ENCODE measurements around the gene MTCL1. TPM values are rescaled to one million over a fixed set of nuclear protein-coding genes. Genes with fewer than 3 reads are reported as not detected.

MTCL1 gene
- total RNA-seq, 5 donors from 2014 or later (not counting 1 experiment from before 2014, with no cell fraction given), result 0.40 to 0.98 (median 0.83) TPM

DNA sequence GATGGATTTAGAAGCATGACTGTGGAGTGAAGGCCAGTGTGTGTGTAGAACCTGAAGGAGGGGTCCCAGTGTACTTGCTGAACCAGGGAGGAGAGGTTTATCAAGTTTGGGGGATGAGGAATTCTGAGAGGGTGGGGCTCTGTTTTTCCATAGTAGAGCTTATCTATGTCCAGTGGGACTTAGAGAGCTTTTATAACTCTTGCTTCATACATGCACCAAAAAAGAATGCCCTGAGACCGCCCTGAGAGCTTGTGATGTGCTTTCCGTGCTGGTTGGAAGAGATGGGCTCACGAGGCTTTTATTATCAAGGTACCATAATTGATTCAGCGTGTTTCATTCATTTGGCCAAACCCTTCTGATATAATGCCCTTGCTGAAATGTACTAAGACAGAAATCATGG, 100.2 kb downstream of the MTCL1 start:
- WGBS (ENCODE audit: insufficient coverage), result no CpG with 5 or more reads among the region's 4 CpGs
- no peaks in the 10 kb centered on the region for H3K9me3 Mint-ChIP-seq
- H3K27me3 Mint-ChIP-seq, result peaks cover 3 to 9% of the 10 kb centered on the region in 2 donors
- ATAC-seq (replicated peaks in 1 of 4) (no peak), DNase-seq (no peak)
- no peak overlapping the region for H3K27ac ChIP-seq (ENCODE audit: low read length)
- H3K27ac Mint-ChIP-seq, result no peak overlapping the region
- H3K4me3 ChIP-seq (ENCODE audit: control insufficient read depth in 1 of 2, extremely low read depth in 1 of 2, low read length in 1 of 2), result no peak overlapping the region
- ChIA-PET CTCF (no interaction called here), POLR2A (interaction anchor here in 1 of 2 donors (0.5 kb wide), 1 partner anchor 37 kb away, joined by 4 read pairs; no protein-coding TSS in a partner anchor)
- H3K4me1 ChIP-seq (ENCODE audit: control insufficient read depth in 1 of 2, extremely low read depth in 1 of 2, insufficient read depth in 2 of 2, low read length in 2 of 2), result peaks cover 9 to 12% of the 10 kb centered on the region in 2 experiments
- no peak overlapping the region for H3K4me3 Mint-ChIP-seq
- peaks cover 12 to 24% (median 14%) of the 10 kb centered on the region in 3 donors for H3K4me1 Mint-ChIP-seq
- H3K36me3 Mint-ChIP-seq, result no peaks in the 10 kb centered on the region
- no peaks in the 10 kb centered on the region for H3K9me3 ChIP-seq
- H3K27me3 ChIP-seq (replicated peaks in 1 of 2; ENCODE audit: control insufficient read depth in 2 of 2, extremely low read depth in 1 of 2, insufficient read depth in 2 of 2, low read length in 1 of 2), result peaks cover 0 to 3% of the 10 kb centered on the region in 2 experiments
- no peaks in the 10 kb centered on the region for H3K36me3 ChIP-seq (ENCODE audit: control insufficient read depth in 2 of 2, extremely low read depth in 1 of 2, insufficient read depth in 1 of 2, low read length in 1 of 2)

DNA sequence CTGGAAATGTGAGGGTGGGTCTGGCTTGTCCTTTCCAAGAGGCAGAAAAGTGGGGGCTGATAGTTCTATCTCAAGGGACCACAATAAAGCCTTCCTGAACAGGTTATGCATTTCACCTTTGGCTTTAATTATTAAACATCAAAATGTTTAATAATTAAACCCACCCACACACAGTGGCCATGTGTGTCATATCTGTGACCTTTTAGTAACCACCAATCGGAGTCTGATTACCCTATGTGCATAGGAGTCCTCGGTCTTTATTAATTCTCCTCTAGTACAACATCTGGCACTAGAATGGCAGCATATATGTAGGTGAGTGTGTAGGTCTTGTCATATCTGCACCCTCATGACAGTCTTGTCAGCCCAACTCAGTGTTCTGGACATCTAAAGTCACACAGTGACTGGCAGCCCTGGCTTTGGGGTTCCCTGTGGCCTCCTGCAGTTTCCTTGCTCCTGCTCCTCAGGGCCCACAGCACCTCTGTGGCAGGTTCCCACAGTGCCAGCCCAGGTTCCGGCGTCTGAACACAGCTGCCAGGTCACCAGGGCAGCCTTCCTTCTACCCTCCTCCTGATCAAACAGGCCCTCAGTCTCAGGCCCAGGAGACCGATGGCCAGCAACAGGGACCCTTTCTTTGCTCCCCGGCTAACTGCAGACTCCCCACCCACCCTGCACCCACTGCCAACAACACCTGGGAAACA, 100.9 kb downstream of the MTCL1 start:
- no peaks in the 10 kb centered on the region for H3K27me3 ChIP-seq (replicated peaks in 1 of 2; ENCODE audit: control insufficient read depth in 2 of 2, extremely low read depth in 1 of 2, insufficient read depth in 2 of 2, low read length in 1 of 2)
- ATAC-seq (replicated peaks in 1 of 4), result no peak
- Mint-ChIP-seq H3K4me1 (peaks cover 18 to 29% (median 20%) of the 10 kb centered on the region in 3 donors), H3K9me3 (no peaks in the 10 kb centered on the region), H3K27ac (no peak overlapping the region), H3K27me3 (peaks cover 3 to 9% of the 10 kb centered on the region in 2 donors), H3K4me3 (no peak overlapping the region), H3K36me3 (no peaks in the 10 kb centered on the region)
- 96% methylated on average over 4 of the region's 6 CpGs for WGBS (ENCODE audit: insufficient coverage)
- no peaks in the 10 kb centered on the region for H3K36me3 ChIP-seq (ENCODE audit: control insufficient read depth in 2 of 2, extremely low read depth in 1 of 2, insufficient read depth in 1 of 2, low read length in 1 of 2)
- H3K4me3 ChIP-seq (ENCODE audit: control insufficient read depth in 1 of 2, extremely low read depth in 1 of 2, low read length in 1 of 2), result no peak overlapping the region
- ChIA-PET POLR2A (no interaction called here), CTCF (no interaction called here)
- H3K27ac ChIP-seq (ENCODE audit: low read length), result no peak overlapping the region
- no peaks in the 10 kb centered on the region for H3K9me3 ChIP-seq
- no peak for DNase-seq
- H3K4me1 ChIP-seq (ENCODE audit: control insufficient read depth in 1 of 2, extremely low read depth in 1 of 2, insufficient read depth in 2 of 2, low read length in 2 of 2), result peaks cover 9 to 18% of the 10 kb centered on the region in 2 experiments

DNA sequence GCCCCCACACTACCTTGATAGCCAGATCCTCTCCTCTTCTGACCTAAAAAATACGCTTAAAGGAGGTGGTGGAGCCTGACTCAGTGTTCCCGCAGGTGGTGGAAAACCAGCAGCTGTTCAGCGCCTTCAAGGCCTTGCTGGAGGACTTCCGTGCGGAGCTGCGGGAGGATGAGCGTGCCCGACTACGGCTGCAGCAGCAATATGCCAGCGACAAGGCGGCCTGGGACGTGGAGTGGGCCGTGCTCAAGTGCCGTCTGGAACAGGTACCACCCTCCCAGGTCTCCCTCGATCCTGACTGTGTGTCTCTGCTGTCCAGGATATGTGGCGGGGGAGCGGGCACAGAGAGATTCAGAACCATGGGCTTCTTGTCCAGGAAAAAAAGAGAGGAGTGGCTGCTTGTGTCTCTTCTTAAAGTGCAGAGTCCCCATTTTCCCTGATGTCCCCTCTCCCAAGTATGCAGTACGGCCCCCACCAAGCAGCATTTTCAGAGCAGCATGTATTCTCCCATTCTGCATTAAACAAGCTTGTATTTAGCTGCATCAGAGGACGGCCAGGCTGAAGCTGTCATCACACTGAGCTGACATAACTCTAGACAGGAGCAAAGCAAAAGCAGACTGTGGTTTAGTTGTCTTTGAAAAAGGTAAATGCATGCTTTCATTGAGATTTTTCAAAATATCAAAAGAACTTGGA, 101.6 kb downstream of the MTCL1 start:
- H3K27ac Mint-ChIP-seq, result no peak overlapping the region
- POLR2A ChIA-PET, result interaction anchor here in 1 of 2 donors (0.6 kb wide), 1 partner anchor 9 kb away, joined by 3 read pairs; no protein-coding TSS in a partner anchor

DNA sequence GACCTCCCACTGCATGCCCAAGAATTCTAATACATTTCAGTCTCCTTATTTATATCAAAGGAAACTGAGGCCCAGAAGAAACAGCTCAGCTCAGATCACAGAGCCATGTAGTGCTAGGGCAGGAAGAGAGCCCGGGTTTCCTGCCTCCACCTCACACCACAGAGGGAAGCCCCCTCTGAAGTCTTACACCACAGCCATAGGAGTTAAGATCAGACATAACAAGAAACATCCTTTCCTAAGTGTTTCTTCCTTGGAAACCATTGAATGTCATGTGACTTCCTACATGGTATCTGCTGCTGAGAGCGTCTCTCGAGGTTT, 102.1 kb downstream of the MTCL1 start:
- no peak overlapping the region for H3K4me3 Mint-ChIP-seq

More for the DNA sequence above, 101.6 kb downstream of the MTCL1 start:
- no peak for DNase-seq
- Mint-ChIP-seq H3K27me3 (peaks cover 3 to 9% of the 10 kb centered on the region in 2 donors), H3K9me3 (no peaks in the 10 kb centered on the region), H3K36me3 (no peaks in the 10 kb centered on the region), H3K4me3 (no peak overlapping the region), H3K4me1 (peaks cover 18 to 29% (median 21%) of the 10 kb centered on the region in 3 donors)
- H3K36me3 ChIP-seq (ENCODE audit: control insufficient read depth in 2 of 2, extremely low read depth in 1 of 2, insufficient read depth in 1 of 2, low read length in 1 of 2), result no peaks in the 10 kb centered on the region
- peak in 2 of 4 experiments; percentile 17 to 43 for ATAC-seq (replicated peaks in 1 of 4)
- CTCF ChIA-PET, result no interaction called here
- no peaks in the 10 kb centered on the region for H3K27me3 ChIP-seq (replicated peaks in 1 of 2; ENCODE audit: control insufficient read depth in 2 of 2, extremely low read depth in 1 of 2, insufficient read depth in 2 of 2, low read length in 1 of 2)
- H3K4me1 ChIP-seq (ENCODE audit: control insufficient read depth in 1 of 2, extremely low read depth in 1 of 2, insufficient read depth in 2 of 2, low read length in 2 of 2), result peaks cover 9 to 18% of the 10 kb centered on the region in 2 experiments
- H3K9me3 ChIP-seq, result no peaks in the 10 kb centered on the region
- H3K4me3 ChIP-seq (ENCODE audit: control insufficient read depth in 1 of 2, extremely low read depth in 1 of 2, low read length in 1 of 2), result no peak overlapping the region
- H3K27ac ChIP-seq (ENCODE audit: low read length), result no peak overlapping the region
- WGBS (ENCODE audit: insufficient coverage), result 95% methylated on average over 16 of the region's 19 CpGs

DNA sequence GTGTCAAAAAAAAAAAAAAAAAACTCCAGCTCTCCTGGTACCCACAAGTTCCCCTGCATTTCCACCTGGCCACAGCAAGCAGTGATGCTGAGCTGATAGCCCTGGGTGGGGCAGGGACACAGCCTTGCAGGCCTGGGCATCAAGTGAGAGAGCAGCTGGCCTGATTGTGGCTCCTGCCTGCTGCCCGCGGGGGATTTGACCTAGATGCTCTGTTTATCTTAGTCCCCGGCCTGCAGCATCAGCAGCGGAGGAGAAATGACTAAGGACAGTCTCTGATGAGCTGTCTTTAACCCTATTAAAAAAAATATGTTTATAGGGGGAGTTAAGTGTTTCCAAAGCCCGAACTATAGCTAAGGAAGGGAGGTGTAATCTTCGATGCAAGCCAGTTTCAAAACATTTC, 102.6 kb downstream of the MTCL1 start:
- H3K36me3 Mint-ChIP-seq, result no peaks in the 10 kb centered on the region
- H3K27me3 Mint-ChIP-seq, result peaks cover 3 to 9% of the 10 kb centered on the region in 2 donors
- H3K4me3 Mint-ChIP-seq, result no peak overlapping the region
- H3K9me3 ChIP-seq, result no peaks in the 10 kb centered on the region
- no peak overlapping the region for H3K27ac Mint-ChIP-seq
- peaks cover 18 to 29% (median 21%) of the 10 kb centered on the region in 3 donors for H3K4me1 Mint-ChIP-seq
- ATAC-seq (replicated peaks in 1 of 4) (no peak), DNase-seq (no peak)
- H3K27me3 ChIP-seq (replicated peaks in 1 of 2; ENCODE audit: control insufficient read depth in 2 of 2, extremely low read depth in 1 of 2, insufficient read depth in 2 of 2, low read length in 1 of 2), result peaks cover 0 to 1% of the 10 kb centered on the region in 2 experiments
- H3K4me1 ChIP-seq (ENCODE audit: control insufficient read depth in 1 of 2, extremely low read depth in 1 of 2, insufficient read depth in 2 of 2, low read length in 2 of 2), result peaks cover 9 to 18% of the 10 kb centered on the region in 2 experiments
- CTCF ChIA-PET, result interaction anchor here in 1 of 2 donors (0.6 kb wide), 1 partner anchor 112 kb away, joined by 6 read pairs; no protein-coding TSS in a partner anchor
- 83% methylated on average over 2 of the region's 6 CpGs for WGBS (ENCODE audit: insufficient coverage)
- H3K4me3 ChIP-seq (ENCODE audit: control insufficient read depth in 1 of 2, extremely low read depth in 1 of 2, low read length in 1 of 2), result no peak overlapping the region
- H3K36me3 ChIP-seq (ENCODE audit: control insufficient read depth in 2 of 2, extremely low read depth in 1 of 2, insufficient read depth in 1 of 2, low read length in 1 of 2), result no peaks in the 10 kb centered on the region
- no peak overlapping the region for H3K27ac ChIP-seq (ENCODE audit: low read length)
- H3K9me3 Mint-ChIP-seq, result no peaks in the 10 kb centered on the region
- POLR2A ChIA-PET, result no interaction called here

More for the DNA sequence above, 102.1 kb downstream of the MTCL1 start:
- Mint-ChIP-seq H3K27ac (no peak overlapping the region), H3K9me3 (no peaks in the 10 kb centered on the region), H3K4me1 (peaks cover 18 to 29% (median 21%) of the 10 kb centered on the region in 3 donors), H3K36me3 (no peaks in the 10 kb centered on the region), H3K27me3 (peaks cover 3 to 9% of the 10 kb centered on the region in 2 donors)
- ChIA-PET CTCF (no interaction called here), POLR2A (interaction anchor here in 1 of 2 donors (0.6 kb wide), 1 partner anchor 10 kb away, joined by 3 read pairs; no protein-coding TSS in a partner anchor)
- H3K4me1 ChIP-seq (ENCODE audit: control insufficient read depth in 1 of 2, extremely low read depth in 1 of 2, insufficient read depth in 2 of 2, low read length in 2 of 2), result peaks cover 9 to 18% of the 10 kb centered on the region in 2 experiments
- no peaks in the 10 kb centered on the region for H3K9me3 ChIP-seq
- ATAC-seq (replicated peaks in 1 of 4) (peak in 3 of 4 experiments; percentile 52 to 83 (median 62)), DNase-seq (peak in 2 of 35 experiments; percentile 2 to 16)
- H3K27me3 ChIP-seq (replicated peaks in 1 of 2; ENCODE audit: control insufficient read depth in 2 of 2, extremely low read depth in 1 of 2, insufficient read depth in 2 of 2, low read length in 1 of 2), result no peaks in the 10 kb centered on the region
- no peak overlapping the region for H3K4me3 ChIP-seq (ENCODE audit: control insufficient read depth in 1 of 2, extremely low read depth in 1 of 2, low read length in 1 of 2)
- no peak overlapping the region for H3K27ac ChIP-seq (ENCODE audit: low read length)
- WGBS (ENCODE audit: insufficient coverage), result no CpG with 5 or more reads among the region's 3 CpGs
- no peaks in the 10 kb centered on the region for H3K36me3 ChIP-seq (ENCODE audit: control insufficient read depth in 2 of 2, extremely low read depth in 1 of 2, insufficient read depth in 1 of 2, low read length in 1 of 2)

DNA sequence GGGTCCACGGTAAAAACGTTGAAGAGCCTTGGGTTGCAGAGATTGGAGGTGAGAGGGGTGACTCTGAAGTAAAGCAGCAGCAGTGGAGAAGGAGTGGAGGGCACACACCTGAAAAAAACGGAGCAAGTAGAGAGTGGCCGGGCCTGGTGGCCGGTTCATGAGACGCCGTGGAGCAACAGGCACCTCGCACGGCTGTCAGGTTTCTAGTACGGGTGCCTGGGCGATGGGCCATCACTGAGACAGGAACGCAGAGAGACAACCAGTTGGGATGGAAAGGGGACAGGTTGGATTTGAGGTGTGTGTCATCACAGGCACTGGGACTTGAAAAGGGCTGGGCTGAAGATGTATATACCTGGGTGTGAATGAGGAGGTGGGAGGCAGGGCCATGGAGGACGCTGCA, 104.2 kb downstream of the MTCL1 start:
- no peak overlapping the region for H3K4me3 Mint-ChIP-seq
- DNase-seq (no peak), ATAC-seq (replicated peaks in 1 of 4) (no peak)
- H3K9me3 ChIP-seq, result no peaks in the 10 kb centered on the region
- H3K27ac Mint-ChIP-seq, result no peak overlapping the region
- peaks cover 3 to 9% of the 10 kb centered on the region in 2 donors for H3K27me3 Mint-ChIP-seq
- H3K4me1 Mint-ChIP-seq, result peaks cover 18 to 29% (median 21%) of the 10 kb centered on the region in 3 donors
- H3K36me3 Mint-ChIP-seq, result no peaks in the 10 kb centered on the region
- H3K36me3 ChIP-seq (ENCODE audit: control insufficient read depth in 2 of 2, extremely low read depth in 1 of 2, insufficient read depth in 1 of 2, low read length in 1 of 2), result no peaks in the 10 kb centered on the region
- H3K4me1 ChIP-seq (ENCODE audit: control insufficient read depth in 1 of 2, extremely low read depth in 1 of 2, insufficient read depth in 2 of 2, low read length in 2 of 2), result peaks cover 9 to 18% of the 10 kb centered on the region in 2 experiments
- H3K27me3 ChIP-seq (replicated peaks in 1 of 2; ENCODE audit: control insufficient read depth in 2 of 2, extremely low read depth in 1 of 2, insufficient read depth in 2 of 2, low read length in 1 of 2), result peaks cover 0 to 3% of the 10 kb centered on the region in 2 experiments
- H3K4me3 ChIP-seq (ENCODE audit: control insufficient read depth in 1 of 2, extremely low read depth in 1 of 2, low read length in 1 of 2), result no peak overlapping the region
- H3K27ac ChIP-seq (ENCODE audit: low read length), result no peak overlapping the region
- POLR2A ChIA-PET, result no interaction called here
- no peaks in the 10 kb centered on the region for H3K9me3 Mint-ChIP-seq
- WGBS (ENCODE audit: insufficient coverage), result 98% methylated on average over 11 of the region's 13 CpGs
- CTCF ChIA-PET, result interaction anchor here in 1 of 2 donors (0.5 kb wide), 1 partner anchor 123 kb away, joined by 3 read pairs; no protein-coding TSS in a partner anchor

Data from T-cell (primary cell).